T1000 (cell line): ENCODE data around the gene VSNL1.

Experiments used
- DNase-seq: peaks from one replicate; lab custom pipeline; 2025; ENCODE audit warnings: mixed read lengths; lab: John Stamatoyannopoulos, UW

VSNL1 gene

DNA sequence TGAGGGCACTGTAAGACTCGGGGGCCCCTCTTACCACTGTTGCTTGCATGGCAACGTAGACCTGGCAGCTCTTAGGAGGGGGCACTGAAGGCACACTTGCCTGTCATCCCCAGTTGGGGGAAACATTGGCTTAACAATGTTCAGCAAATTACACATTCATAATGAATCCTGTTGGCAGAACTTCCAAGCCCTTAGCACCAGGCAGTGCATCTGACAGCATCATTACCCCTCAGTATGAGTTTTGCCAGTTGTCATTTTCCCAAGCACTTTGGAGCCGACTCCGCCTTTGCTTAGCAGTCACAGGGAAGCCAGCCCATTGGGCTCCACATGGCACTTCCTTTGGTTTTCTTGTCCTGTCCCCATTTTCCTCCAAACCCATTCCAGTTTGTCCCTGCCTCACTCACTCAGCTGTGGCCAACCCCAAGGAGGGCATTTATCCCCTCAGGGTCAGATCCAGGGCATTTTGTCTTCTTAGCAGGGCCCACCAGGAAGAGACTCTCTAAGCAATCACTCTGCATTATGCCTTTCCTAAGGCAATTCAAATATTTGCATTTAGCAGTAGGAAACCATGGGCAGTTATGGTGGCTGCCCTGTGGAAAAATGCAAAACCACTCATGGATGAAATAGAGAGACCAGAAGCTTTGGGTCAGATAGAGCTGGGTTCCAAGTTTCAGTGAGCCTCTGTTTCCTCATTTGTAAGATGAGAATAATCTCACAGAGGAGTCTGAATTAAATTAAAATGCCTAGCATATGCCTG lies 73.9 kb downstream of the VSNL1 start:
- DNase-seq, result no peak

- no peak for DNase-seq
Measured at GRCh38 chr2:17615147-17615546, 74.7 kb downstream of the VSNL1 start.

DNA sequence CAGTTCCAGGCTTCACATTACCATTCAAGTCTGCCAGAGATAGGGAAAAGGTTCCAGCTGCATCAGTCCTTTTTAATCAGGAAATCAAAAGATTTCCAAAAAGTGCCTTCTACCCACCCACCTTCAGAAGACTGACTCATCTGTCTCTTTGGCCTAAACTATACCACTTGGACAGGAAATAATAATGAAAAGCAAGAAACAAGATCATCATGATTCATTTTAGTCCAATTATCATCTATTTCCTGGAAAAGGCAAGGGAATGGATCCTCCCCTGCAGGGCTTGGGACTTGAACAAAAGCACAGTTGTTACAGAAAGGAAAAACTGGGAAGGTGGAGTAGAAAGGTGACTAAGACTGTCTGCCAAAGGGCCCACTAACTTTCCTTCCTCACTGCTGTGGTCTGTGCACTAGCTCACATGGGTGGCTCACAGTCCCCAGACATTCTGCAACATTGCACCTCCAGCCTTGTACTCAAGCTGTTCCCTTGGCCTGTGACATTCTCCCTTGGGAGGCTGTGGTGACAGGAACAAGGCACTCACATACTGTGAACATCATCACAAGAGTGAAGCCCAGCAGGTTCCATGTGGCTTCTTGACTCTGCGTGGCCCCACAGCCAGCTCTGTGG lies 75.3 kb downstream of the VSNL1 start:
- DNase-seq, result no peak

GRCh38 chr2:17616405-17616804 lies 75.9 kb downstream of the VSNL1 start:
- DNase-seq, result no peak

DNA sequence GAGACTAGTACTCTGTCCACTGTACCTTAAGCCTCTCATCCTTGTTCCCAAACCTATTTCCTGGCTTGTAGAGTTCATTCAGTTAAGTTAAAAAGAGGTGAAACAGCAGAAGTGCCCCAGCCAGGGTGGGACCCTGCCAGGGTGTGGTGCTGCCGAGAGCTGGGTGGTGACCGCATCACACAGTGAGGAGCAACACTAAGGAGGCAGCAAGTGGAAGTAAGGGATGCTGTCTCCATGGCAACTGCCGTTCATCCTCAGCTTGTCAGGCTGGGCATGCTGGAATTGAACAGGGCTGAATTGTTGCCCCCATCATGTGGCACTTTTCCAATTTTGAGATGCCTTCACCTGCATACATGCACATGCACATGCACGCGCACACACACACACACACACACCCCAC lies 77.0 kb downstream of the VSNL1 start:
- no peak for DNase-seq

DNA sequence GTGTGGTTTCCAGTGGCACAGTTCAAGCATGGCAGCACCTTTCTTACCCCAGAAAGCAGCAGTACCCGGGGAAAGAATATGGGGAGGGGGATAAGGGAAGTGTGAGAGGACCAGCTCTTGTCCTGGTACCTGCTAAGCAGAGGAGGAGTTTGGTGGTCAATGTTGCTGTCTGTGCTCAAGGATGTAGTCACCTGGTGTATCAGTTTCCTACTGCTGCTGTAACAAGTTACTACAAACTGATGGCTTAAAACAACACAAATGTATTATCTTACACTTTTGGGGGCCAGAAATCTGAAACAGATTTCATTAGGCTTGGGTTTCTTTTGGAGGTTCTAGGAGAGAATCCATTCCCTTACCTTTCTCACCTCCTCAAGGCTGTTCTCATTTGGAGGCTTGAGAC lies 77.5 kb downstream of the VSNL1 start:
- DNase-seq, result no peak

GRCh38 chr2:17620280-17620679 lies 79.8 kb downstream of the VSNL1 start:
- DNase-seq, result no peak

DNA sequence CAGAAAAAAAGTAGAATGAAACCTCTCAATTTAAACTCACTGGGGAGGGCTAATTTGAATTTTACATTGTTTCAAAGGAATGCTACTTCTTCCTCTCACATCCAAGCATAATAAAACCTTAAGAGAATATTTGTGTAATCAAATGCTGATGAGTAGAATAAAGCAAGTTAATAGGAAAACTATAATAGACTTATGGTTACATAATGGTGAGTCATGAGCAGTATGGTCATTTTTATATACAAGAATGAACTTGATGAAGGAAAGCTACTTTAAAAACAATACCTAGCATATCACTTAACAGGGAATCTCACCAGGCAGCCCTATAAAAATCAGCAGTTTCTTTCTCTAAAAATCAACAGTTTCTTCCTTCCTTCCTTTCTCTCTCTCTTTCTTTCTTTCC lies 80.3 kb downstream of the VSNL1 start:
- no peak for DNase-seq

GRCh38 chr2:17621781-17622180 lies 81.3 kb downstream of the VSNL1 start:
- DNase-seq, result no peak

GRCh38 chr2:17625446-17625845 lies 85.0 kb downstream of the VSNL1 start:
- no peak for DNase-seq

DNA sequence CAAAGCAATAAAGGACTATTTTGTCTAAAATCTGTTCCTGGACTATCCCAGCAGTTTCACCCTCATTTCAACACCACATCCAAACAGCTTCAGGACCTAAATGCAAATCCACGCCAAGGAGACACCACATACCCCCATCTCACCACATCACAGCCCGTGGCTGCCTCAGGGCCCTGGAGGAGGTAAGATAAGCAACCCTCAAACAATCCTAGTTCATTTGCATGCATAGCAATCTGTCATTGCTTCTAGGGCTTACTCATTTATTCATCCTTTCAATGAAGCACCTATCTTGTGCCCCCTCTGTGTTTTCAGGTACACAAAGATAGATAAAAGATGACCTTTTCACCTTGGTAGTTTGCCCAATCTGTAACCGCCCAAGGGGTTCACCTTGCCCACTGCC lies 86.5 kb downstream of the VSNL1 start:
- DNase-seq, result no peak

DNA sequence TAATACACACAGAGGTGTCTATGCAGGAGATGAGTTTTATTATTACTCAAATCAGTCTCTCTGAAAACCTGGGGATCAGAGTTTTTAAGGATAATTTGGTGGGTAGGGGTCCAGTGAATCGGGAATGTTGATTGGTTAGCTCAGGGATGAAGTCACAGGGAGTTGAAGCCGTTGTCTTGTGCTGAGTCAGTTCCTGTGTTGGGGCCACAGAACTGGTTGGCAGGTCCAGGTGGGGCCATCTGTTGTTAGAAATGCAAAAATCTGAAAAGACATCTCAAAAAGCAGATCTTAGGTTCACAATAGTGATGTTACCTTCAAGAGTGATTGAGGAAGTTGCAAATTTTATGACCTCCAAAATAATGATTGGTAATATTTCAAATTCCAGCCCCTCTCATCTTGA lies 86.9 kb downstream of the VSNL1 start:
- no peak for DNase-seq

GRCh38 chr2:17628349-17629261 lies 88.1 kb downstream of the VSNL1 start:
- DNase-seq, result no peak

DNA sequence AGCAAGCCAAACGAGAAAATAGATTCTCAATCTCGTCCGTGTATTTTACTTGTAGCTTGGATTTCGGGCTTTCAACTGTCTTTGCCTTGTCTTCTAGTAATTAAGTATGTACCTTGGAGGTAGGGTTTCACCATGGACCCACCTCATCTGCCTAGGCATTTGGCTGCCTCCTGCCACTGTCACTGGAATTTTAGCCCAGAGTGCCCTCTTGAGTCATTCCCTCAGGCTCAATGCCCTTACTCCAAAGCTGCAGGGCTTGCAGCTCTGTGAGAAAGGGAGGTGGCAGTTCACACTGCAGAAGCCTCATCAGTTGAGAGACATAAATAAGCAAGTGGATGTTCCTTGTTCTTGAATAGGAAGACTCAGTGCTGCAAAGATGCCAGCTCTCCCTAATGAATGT lies 89.6 kb downstream of the VSNL1 start:
- no peak for DNase-seq

- no peak for DNase-seq
Measured at GRCh38 chr2:17634997-17635396, 94.5 kb downstream of the VSNL1 start.

DNA sequence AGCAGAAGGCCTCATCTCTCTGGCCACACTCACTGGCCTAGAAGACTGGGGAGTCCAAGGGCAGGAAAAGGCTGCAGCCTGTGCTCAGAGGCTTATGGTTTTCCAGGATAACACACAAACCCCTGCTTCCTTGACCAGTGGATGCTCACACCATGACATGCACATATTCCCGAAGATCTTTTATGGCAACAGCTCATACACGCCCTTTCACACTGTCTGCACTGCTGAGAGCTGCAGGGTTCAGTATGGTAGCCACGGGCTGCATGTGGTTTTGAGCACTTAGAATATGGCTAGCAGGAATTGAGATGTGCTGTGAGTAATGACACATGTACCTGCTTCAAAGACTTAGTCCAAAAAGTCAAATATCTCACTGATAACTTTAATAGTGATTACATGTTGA lies 95.8 kb downstream of the VSNL1 start:
- no peak for DNase-seq

DNA sequence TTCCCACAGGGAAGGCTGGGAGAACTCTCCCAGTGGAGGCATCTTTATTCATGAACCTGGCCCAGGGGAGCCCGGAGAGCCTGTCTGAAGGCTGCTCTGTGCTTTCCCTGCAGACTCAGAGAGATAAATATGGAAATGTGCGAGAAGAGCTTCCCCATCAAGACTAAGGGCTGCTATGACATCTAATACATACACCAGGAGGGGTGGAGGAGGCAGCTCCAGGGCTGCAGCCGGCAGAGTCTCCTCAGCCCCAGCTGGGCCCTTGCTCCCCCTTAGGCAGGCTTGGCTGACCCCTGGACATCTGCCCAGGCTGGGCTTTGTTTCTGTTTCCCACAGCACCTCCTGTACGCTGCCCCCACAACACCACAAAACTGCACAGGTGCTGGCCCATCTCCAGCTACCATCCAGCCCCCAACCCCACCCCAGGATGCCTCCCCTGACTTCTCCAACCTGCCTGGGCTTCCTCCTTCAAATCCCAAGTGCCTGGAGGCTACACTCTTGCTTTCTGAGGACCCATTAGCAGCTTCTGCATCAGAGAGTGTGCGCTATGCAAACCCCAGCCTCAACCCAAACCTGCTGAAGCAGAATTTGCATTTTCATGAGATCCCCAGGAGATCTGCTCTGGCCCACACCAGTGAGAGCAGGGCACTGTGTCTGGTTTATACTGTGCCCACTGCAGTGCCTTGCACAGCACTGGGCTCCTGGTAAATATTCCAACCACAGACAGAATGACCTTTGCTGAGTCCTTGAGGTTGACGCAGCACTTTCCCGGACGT lies 96.8 kb downstream of the VSNL1 start:
- no peak for DNase-seq

DNA sequence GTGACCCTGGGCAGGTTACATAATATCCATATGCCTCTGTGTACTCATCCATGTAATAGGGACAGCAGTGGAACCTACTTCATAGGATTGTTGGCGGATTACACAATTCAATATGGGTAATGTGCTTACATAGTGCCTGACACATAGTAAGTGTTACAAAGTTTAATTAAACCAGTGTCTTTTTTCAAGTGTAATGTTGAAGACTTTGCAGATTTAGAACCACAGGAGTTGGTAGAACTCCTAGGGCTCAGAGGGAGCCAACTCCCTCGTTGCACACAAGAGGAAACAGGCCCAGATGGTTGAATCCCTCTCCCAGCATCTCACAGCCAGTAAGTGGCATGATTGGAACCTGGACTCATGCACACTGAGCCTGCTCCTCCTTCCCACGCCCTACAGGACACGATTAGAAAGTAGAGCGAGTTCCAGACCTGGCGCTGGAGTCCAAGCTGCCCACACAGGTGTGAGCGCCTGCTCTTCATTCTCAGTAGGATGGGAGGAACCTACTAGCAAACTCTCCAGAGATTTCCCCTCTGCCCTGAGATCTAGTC lies 97.8 kb downstream of the VSNL1 start:
- DNase-seq, result no peak

DNA sequence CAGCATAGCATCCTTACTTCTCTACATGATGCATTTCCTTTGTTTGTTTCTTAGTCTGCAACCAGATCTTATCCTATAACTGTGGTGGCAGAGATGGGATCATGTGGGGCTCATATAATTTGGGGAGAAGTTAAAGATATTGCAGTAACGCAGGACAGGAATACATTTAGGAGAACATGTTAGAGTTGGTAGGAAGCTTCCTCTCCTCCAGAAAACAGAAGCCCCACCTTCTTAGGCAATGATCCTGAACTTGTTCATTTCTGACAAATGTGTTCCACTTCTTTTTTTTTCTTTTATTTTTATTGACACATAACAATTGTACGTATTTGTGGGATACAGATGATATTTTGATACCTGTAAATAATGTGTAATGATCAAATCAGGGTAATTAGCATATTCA lies 99.9 kb downstream of the VSNL1 start:
- DNase-seq, result no peak

GRCh38 chr2:17643031-17643615 lies 102.6 kb downstream of the VSNL1 start:
- DNase-seq, result peak; percentile 36

DNA sequence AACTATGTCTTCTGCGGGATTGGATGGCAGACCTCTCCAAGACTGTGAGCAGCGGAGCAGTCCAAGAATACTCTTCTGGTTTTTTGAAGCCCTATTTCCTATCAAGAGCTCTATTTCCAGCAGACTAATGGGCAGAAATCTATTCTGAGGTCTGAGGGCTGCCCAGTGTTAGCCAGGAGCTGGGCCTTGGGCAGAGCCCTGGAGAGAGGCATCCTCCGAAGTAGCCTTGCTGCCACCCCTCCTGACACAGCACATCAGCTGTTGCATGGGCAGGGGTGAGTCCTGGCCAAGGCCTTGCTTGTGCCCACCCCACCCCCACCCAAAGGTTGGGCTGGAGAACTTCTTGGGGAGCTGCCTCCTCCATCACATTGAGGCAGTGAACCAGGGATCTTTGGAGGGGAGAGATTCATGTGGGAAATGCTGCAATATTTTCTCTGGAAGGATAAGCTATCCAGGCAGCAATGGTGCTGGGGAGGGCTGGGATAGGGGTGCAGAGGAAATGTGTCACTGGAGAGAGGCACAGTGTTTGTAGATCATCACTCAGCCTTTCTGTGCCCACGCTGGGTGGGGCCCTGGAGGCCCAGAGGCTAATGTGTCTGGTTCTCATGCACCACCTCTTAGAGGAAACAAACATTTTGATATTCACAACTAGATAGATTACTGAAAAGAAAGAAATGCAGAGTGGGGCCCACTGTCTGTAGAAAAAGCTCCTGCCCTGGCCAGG lies 104.7 kb downstream of the VSNL1 start:
- DNase-seq, result no peak
